NCI-H2081 (cell line): ENCODE results near the gene CPTP.
"Not testable (repeated sequence)": the region's sequence is repeated elsewhere in the genome, so short reads cannot be mapped to it uniquely, and the experiment has no call there.

Source experiments
- DNase-seq, 2 experiments: peaks; one replicate each; lab custom pipeline; 2025; lab: John Stamatoyannopoulos, UW

Gene CPTP

DNA sequence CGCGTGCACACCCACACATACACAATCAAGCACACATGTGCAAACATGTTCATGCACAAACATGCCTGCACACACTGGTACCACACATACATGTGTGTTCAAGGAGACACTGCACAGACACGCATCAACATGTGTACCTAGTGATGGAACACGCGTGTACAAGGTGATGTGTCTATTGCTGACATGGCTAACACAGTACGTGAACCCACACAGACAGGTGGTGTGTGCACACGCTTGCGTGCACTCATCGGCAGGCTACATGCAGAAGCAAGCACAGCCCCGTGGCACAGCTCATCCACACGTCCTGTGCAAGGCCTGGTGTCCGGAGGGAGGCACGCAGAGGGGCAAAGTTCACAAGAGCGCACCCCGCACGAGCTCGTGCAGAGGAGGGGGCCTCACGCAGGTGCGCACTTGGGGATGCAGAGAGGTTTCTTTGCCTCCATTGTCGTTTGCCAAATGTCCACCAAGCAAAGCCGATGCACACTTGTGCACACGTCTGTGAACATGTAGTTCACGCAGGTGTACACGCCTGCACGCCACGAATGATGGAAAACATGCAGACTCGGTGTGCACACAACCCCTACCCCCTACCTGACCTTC, 17.8 kb upstream of the CPTP start:
- DNase-seq, result no peak

DNA sequence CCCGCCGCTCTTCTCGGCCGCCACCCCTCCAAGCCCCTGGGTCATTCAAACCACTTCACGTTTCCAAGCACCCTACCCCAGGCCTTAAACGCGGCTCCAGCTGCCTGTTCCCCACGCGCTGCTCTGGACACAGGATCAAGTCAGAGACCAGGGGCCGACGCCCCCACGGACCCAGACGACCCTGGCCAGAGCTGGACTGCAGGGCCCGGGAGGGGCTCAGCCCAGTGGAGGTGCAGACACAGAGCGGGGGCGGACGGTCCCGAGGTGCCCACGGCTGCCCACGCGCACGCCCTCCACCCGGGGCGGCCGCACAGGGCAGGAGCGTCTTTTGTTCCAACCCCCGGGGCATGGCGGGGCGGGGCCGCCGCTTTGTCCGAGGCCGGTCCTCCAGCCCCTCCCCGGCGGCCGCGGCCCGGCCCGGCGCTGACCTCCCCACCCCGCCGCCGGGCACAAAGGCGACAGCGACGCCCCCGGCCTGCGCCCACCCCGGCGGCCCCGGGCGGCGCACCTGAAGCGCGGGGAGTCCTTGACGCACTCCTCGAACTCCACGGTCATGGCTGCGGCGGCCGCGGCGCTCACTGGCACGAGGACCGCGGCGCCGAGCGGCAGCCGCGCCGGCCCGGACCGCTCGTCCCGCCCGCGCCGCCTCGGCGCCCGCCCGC, 17.2 kb upstream of the CPTP start:
- DNase-seq, result no peak

DNA sequence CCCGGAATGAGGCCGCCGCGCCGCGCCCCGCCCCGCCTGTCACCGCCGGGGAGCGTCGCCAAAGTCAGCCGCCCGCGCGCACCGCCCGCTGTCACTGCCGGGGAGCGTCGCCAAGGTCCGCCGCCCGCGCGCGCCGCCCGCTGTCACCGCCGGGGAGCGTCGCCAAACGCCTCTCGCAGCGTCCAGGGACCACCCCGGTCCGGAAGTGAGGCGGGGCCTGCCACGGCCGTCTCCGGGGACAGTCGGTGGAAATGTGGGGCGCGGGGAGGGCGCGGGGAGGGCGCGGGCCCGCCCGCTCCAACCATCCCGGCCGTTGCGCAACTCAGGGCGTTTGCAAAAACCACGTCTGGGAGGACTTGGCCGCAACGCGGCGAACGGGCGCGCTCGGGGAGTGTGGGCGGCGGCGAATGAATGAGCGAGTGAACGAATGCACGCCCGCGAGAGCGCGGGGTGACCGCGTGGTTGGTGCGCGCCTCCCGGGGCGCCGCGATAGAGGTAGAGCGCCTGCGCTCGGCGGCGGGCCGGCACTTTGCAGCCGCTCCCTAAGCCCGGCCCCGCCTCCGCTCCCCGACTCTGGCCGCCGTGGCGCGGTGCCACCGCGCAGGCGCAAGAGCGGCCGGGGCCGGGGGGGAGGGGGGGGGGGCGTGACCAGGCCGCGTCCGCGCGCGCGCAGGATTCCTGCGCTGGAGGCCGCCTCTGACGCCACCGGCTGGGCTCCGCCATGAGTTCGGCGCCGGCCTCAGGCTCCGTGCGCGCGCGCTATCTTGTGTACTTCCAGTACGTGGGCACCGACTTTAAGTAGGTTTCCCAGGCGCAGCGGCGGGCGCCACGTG, 16.5 kb upstream of the CPTP start, which contains the start of the genes ACAP3 and PUSL1:
TSS of gene ACAP3 (minus strand) at position 8 of the 833 bp plus-strand sequence. CDS start 115 bp downstream, outside the sequence.
TSS of gene PUSL1 (plus strand) at position 675 of the 833 bp plus-strand sequence. CDS start at position 722, 47 bp downstream.
- DNase-seq, result peak; percentile 89 to 93

DNA sequence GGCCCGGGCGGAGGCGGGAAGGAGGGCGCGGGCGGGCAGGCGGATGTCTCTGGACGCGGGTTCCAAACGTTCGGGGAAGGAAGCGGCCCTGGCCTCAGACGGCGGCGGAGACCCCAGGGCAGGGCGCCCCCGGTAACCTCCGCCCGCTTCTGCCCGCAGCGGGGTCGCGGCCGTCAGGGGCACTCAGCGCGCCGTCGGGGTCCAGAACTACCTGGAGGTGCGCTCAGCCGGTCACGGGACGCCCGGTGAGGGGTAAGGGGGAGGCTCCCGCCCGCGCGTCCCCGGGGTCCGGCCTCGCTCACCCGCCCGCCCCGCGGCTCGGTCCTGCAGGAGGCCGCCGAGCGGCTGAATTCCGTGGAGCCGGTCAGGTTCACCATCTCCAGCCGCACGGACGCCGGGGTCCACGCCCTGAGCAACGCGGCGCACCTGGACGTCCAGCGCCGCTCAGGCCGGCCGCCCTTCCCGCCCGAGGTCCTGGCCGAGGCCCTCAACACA, 15.8 kb upstream of the CPTP start:
- no peak for DNase-seq

- peak in 1 of 2 experiments; percentile 35 for DNase-seq
These were observed 15.1 kb upstream of the CPTP start for GRCh38 chr1:1309251-1310108.

DNA sequence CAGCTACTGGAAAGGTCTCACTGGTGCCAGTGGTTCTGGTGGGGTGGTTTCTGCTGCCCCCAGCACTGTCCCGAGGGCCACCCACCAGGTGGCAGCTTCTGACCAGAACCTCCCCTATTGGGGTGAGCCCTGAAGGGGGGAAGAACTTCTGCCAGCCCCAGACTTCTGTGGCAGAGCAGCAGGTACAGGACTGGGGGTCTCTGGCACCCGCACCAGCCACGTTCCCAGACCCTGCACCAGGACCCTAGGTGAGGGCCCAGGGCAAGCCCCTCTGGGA, 14.6 kb upstream of the CPTP start:
- no peak for DNase-seq

GRCh38 chr1:1310476-1311053, 14.0 kb upstream of the CPTP start:
- DNase-seq, result no peak

DNA sequence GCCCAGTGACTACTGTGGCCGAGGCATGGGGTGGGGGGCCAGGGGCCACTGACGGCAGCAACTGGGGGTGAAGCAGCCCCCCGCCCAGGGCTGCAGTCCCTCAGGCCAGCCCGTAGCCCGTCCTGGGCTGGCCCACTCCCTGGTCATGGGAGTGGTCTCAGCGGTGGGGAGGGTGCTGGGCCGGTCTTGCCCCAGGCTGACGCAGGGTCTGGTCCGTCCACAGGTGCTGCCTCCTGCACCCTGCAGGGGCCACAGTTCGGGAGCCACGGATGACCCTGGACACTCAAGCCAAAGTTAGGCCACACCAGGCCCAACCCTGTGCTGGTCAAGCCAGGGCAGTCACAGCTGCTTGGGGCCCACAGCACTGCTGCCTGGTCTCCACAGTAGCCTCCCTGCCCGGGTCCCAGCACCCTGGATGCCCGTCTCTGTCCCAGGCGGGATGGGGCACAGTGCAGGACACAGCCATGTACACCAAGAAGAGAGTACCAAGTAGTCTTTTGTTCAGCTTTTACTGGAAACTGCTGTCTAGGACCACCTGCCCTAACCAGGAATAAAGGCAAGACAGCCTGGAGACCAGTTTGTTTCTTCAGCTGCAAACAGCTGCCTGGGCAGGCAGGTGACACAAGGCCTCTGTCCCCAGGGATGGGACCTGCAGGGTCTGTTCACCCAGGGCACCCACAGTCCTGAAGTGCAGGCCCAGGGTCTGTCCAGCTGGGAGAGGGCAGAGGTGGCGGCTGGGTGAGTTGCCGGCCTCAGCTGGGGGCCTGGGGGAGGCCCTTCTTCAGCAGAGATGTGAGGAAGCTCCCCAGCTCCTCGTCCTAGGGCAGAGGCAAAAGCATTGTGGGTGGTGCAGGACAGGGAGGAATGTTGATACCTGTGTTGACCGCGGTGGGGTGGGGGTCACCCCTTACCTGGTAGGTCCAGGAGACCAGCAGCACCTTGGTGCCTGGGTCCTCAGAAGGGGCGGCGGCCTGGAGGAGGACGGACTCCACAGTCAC, 13.2 kb upstream of the CPTP start:
- DNase-seq, result no peak

DNA sequence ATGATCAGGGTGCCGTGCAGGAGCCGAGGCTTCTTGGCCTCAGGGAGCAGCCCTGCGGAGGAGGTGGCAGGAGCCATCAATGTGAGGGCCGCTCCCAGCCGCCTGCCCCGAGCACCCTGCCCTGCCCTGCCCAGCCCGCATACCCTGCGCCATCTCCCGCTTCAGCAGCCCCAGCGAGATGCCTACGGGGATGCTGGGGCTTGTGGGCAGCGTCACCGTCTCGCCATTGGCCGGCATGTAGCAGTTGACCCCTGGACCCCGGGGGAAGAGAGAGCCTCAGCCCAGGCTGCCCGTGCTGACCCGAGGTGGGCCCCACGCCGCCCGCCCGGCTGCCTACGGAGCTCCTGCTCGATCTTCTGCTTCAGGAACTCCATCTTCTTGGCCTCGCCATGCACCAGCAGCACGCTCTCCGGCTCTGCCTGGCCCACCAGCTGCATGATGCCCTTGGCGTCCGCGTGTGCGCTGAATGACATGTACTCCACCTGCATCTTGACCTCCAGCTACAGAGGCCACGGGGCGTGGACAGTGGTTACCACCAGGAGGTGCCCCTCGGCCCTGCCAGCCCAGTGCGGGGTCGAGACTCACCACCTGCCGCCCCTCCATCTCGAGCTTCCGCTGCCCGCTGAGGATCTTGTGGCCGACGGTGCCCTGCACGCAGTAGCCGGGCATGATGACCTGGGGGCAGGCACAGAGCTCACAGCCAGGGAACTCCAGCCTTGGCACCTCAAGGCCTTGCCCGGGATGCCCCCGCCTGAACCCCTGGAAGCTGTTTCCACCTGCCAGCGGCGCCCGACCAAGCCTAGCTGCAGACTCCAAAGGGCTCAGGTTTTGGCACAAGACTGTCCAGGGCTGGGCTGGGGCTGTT, 11.9 kb upstream of the CPTP start:
- no peak for DNase-seq

GRCh38 chr1:1313500-1314236, 10.9 kb upstream of the CPTP start:
- DNase-seq, result no peak

- no peak for DNase-seq
These were observed 10.4 kb upstream of the CPTP start for GRCh38 chr1:1314237-1314586.

DNA sequence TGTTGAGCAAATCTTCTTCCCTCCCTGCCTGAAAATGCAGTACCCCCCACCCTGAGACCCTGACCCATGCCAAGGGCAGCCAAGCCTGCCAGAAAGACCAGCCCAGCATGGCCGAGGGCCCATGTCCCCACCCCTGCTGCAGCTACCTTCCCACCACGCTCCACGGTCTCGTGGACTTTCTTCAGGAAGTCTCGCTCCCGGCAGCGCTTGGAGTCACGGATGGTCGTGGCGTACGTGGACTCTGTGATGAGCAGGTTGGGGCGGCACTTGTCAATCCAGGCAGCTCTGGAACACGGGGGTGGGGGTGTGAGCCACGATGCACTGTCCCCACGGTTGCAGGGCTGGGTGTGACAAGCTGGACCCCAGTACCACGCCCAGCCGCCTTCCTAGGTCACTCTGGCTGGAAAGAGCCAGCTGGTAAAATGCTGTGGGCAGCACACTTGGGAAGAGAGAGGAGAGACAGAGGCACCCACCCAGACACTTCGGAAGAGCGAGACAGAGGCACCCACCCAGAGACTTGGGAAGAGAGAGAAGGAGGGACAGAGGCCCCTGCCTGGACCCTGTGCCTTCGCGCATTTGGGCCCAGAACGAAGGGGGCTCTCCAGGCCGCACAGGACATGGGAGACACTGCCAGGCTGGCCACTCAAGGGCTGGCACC, 9.8 kb upstream of the CPTP start:
- no peak for DNase-seq

GRCh38 chr1:1315435-1315954, 9.1 kb upstream of the CPTP start:
- DNase-seq, result no peak

DNA sequence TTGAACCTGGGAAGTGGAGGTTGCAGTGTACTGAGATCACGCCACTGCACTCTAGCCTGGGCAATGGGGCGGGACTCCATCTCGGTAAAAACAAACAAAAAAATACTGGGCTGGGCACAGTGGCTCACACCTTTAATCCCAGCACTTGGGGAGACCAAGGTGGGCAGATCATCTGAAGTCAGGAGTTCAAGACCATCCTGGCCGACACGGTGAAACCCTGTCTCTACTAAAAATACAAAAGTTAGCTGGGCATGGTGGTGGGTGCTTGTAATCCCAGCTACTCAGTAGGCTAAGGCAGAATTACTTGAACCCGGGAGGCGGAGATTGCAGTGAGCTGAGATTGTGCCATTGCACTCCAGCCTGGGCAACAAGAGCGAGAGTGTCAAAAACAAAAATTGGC, 8.4 kb upstream of the CPTP start:
- DNase-seq, result not testable (repeated sequence)

DNA sequence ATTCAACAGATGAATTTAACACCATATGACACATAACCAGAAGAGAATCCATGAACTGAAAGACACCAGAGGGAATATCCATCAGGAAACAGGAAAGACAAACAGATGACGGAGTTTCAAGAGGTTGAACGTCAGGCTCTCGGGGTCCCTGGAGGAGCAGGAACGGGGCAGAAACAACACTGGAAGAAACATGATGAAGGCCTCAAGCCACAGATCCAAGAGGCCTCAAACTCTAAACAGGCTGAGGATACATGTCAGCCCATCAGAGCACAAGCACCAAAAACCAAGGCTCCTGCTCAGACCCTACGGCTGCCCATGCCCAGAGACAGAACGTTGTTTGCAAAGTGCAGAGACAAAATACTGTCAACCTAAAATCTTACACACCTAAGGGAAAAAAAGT, 7.2 kb upstream of the CPTP start:
- DNase-seq, result no peak

DNA sequence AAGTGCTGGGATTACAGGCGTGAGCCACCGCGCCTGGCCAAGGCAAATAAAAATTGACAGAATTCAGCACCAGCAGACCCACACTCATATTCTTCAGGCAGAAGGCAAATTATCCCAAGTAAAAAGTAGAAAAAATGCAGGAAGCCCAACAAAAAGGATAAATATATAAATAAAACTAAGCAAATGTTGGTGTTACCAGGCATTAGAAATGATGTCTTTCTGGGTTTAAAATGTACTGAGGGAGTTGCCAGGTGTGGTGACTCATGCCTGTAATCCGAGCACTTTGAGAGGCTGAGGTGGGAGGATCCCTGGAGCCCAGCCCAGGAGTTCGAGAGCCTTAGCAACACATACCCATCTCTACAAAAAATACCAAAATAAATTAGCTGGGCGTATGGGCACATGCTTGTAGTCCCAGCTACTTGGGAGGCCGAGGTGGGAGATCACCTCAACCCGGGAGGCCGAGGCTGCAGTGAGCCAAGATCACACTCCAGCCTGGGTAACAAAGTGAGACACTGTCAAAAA, 6.4 kb upstream of the CPTP start:
- DNase-seq, result peak; percentile 73 to 84

DNA sequence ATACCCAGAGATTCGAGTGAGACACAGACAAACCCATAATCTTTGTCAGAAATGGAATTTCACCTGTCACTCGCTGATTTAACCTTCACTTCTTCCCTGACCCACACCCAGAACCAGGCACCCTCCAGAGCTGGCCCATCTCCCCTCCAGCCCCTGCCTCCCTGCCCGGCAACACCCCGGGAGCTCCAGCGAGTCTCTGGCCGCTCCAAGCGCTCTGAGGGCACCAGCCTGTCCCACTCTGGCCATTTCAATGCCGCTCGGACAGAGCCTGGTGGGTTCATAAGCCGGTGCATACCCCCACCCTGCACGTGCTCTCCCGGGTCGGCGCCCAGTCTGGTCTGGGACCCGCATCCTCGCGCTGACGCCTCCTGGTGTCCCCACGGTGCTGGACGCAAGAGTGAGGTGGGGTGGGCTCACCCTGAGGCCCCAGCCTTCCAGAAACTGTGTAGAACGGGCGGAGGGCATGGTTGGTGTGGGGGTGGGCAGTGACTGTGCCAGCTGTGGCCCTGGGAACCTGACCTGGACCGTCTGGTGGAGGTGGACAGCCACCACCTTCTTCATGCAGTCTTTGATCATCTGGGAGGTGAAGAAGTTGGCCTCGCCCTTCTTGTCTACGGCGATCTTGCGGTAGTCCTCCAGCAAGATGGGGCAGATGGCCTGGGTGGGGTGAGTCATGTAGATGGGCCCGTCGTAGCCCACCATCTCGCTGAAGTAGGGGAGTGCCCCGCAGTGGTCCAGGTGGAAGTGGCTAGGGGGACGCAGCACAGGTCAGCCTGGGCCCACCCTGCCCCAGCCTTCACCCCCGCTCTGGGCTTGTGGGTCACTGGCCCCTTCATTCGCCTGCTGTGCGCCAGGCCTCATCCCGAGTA, 5.6 kb upstream of the CPTP start:
- no peak for DNase-seq
